Measurements from ENCODE around the gene PTPRD.
"Not testable (repeated sequence)": the region's sequence is repeated elsewhere in the genome, so short reads cannot be mapped to it uniquely, and the experiment has no call there.

PTPRD gene

GRCh38 chr9:8924562-8924961 lies 1688.2 kb downstream of the PTPRD start:
- H3K27me3 Mint-ChIP-seq: no peaks in the 10 kb centered on the region
- H3K27ac Mint-ChIP-seq: no peak overlapping the region
- DNase-seq (no peak), ATAC-seq (no peak)
- no peaks in the 10 kb centered on the region for H3K9me3 Mint-ChIP-seq
- no peaks in the 10 kb centered on the region for H3K36me3 Mint-ChIP-seq (ENCODE audit: low read depth)
- H3K4me3 Mint-ChIP-seq: no peak overlapping the region
- no peaks in the 10 kb centered on the region for H3K4me1 Mint-ChIP-seq

DNA sequence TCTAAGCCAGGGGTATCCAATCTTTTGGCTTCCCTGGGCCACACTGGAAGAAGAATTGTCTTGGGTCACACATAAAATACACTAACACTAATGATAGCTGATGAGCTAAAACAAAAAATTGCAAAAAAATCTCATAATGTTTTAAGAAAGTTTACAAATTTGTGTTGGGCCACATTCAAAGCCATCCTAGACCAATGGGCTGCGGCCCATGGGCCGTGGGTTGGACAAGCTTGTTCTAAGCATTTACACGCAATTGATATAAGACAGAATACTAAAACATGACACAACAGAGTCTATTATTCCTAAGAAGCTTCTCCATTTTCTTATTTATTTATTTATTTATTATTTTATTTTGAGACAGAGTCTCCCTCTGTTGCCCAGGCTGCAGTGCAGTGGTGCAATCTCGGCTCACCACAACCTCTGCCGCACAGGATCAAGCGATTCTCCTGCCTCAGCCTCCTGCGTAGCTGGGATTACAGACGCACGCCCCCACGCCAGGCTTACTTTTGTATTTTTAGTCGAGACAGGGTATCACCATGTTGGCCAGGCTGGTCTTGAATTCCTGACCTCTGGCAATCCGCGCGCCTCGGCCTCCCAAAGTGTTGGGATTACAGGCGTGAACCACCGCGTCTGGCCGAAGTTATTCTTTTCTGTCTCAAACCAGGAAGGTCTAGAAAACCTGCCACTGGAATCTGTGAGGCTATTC lies 1692.2 kb downstream of the PTPRD start:
- H3K9me3 Mint-ChIP-seq; ATAC-seq; H3K27ac Mint-ChIP-seq; H3K4me3 Mint-ChIP-seq; H3K36me3 Mint-ChIP-seq (ENCODE audit: low read depth); H3K4me1 Mint-ChIP-seq; DNase-seq; H3K27me3 Mint-ChIP-seq: not testable (repeated sequence)

- Mint-ChIP-seq H3K27ac (no peak overlapping the region), H3K4me3 (no peak overlapping the region), H3K27me3 (no peaks in the 10 kb centered on the region), H3K9me3 (no peaks in the 10 kb centered on the region), H3K36me3 (ENCODE audit: low read depth) (no peaks in the 10 kb centered on the region), H3K4me1 (no peaks in the 10 kb centered on the region)
- ATAC-seq: no peak
- no peak for DNase-seq
Measured at GRCh38 chr9:8917956-8918739, 1694.7 kb downstream of the PTPRD start.

GRCh38 chr9:8916771-8917170 lies 1696.0 kb downstream of the PTPRD start:
- no peak for DNase-seq
- no peak for ATAC-seq
- Mint-ChIP-seq H3K9me3 (no peaks in the 10 kb centered on the region), H3K27me3 (no peaks in the 10 kb centered on the region), H3K4me1 (no peaks in the 10 kb centered on the region), H3K27ac (no peak overlapping the region), H3K36me3 (ENCODE audit: low read depth) (no peaks in the 10 kb centered on the region), H3K4me3 (no peak overlapping the region)

DNA sequence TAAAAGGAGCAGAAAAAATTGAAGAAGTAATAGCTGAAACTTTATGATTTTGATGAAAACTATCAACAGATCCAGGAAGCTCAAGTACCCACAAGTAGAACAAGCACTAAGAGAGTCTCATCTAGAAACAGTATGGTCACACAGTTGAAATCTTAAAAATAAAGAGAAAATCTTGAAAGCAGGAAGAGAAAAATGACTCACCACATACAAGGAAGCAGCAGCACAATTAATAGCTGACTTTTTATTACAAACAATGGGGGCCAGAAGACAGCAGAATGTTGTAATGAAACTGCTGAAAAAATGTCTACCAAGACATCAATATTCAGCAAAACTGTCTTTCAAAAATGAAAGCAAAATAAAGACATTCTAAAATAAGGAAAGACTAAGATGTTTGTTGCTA lies 1704.9 kb downstream of the PTPRD start:
- Mint-ChIP-seq H3K36me3 (ENCODE audit: low read depth) (no peaks in the 10 kb centered on the region), H3K9me3 (peaks cover 18% of the 10 kb centered on the region), H3K27me3 (no peaks in the 10 kb centered on the region), H3K27ac (no peak overlapping the region), H3K4me3 (no peak overlapping the region), H3K4me1 (no peaks in the 10 kb centered on the region)
- DNase-seq (no peak), ATAC-seq (no peak)

DNA sequence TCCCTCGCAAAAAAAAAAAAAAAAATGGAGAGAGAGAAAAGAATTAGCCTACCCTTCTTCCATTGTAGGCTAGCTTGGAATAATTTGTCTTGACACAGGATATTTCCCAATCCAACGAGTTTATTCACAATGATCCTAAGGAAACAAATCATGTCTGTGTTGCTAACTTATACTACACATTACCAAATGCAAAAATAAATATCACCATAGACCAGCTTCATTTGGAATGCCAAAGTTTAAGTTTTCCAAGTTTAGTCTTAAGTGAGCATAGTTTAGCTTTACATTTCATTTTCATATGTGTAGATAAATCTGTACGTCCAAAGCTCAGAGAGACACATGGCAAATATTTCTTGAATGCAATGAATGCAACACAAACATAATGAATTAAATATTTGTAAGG lies 1707.1 kb downstream of the PTPRD start:
- ATAC-seq (no peak), DNase-seq (no peak)
- Mint-ChIP-seq H3K4me3 (no peak overlapping the region), H3K27ac (no peak overlapping the region), H3K27me3 (no peaks in the 10 kb centered on the region), H3K9me3 (peaks cover 18% of the 10 kb centered on the region), H3K36me3 (ENCODE audit: low read depth) (no peaks in the 10 kb centered on the region), H3K4me1 (no peaks in the 10 kb centered on the region)

DNA sequence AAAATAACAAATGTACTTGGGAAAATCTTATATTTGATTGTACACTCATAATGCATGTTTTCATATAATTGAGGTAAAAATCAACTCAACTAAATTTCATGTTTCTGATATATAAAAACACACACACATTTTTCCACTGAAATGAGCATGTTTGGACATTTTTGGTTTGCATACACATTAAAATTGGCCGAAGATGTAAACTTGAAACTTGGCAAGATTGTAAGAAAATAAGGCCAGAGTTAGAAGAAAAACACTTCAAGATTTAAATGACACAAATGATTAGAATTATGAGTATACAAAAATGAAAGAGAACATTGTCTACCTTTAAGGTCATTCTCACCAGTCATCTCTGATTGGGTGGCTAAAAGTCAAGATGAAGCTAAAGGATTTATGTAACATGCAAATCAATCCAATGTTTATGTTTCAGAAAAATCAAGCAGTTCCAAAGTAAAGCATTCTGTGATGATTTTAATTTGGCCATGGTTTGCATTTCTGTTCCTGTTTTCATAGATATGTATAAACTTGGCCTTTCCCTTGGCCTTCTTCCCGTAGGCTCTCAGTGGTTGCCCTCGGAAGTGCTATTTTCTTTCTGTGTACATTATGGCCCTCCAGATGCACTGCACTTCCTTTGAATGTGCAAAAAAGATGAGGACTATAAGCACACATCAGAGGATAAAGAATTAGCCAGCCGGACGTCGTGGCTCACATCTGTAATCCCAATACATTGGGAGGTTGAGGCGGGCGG lies 1707.9 kb downstream of the PTPRD start:
- Mint-ChIP-seq H3K36me3 (ENCODE audit: low read depth) (no peaks in the 10 kb centered on the region), H3K27me3 (no peaks in the 10 kb centered on the region), H3K27ac (no peak overlapping the region), H3K4me1 (no peaks in the 10 kb centered on the region), H3K9me3 (peaks cover 18% of the 10 kb centered on the region), H3K4me3 (no peak overlapping the region)
- DNase-seq (no peak), ATAC-seq (no peak)

DNA sequence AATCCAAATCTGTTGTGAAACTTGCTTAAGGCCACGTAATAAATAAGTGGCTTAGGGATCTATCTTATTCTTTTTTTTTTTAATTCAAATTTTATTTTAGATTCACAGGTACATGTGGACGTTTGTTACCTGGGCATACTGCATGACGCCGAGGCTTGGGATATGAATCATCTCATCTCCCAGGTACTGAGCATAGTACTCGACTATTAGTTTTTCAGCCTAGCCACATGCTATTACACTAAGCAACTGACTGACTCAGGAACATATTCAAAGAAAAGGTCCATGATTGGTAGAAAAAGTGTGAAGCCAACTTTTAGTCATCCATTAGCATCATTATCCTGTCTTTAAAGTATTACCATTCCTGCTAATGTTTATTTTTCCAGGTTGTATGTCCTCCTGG lies 1709.7 kb downstream of the PTPRD start:
- Mint-ChIP-seq H3K9me3 (peaks cover 17% of the 10 kb centered on the region), H3K36me3 (ENCODE audit: low read depth) (no peaks in the 10 kb centered on the region), H3K27me3 (no peaks in the 10 kb centered on the region), H3K27ac (no peak overlapping the region), H3K4me3 (no peak overlapping the region), H3K4me1 (no peaks in the 10 kb centered on the region)
- DNase-seq (no peak), ATAC-seq (no peak)

DNA sequence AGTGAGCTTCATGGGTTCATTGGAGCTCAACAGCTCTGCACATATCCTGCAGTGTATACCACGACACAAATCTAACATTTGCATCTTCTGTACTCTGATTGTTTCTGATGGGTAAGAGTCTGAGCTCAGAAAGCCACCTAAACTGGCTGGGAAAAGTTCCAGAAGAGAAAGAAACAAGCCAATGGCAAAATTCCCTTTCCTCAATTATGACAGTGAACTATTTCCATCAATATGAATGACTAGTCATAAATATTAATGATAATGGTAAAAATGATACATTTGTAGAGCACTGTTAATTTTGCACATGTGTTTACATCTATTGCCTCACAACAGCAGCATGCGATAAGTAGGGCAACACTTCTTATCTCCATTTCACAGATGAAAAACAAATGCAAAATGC lies 1711.7 kb downstream of the PTPRD start:
- ATAC-seq: no peak
- no peaks in the 10 kb centered on the region for H3K4me1 Mint-ChIP-seq
- peaks cover under 1% of the 10 kb centered on the region for H3K9me3 Mint-ChIP-seq

GRCh38 chr9:8899511-8899910 lies 1713.3 kb downstream of the PTPRD start:
- no peak for ATAC-seq
- H3K36me3 Mint-ChIP-seq (ENCODE audit: low read depth): no peaks in the 10 kb centered on the region
- no peak overlapping the region for H3K27ac Mint-ChIP-seq
- no peaks in the 10 kb centered on the region for H3K4me1 Mint-ChIP-seq
- DNase-seq: no peak
- no peak overlapping the region for H3K4me3 Mint-ChIP-seq
- H3K27me3 Mint-ChIP-seq: peaks cover 2% of the 10 kb centered on the region
- H3K9me3 Mint-ChIP-seq: no peaks in the 10 kb centered on the region

More for the DNA sequence above, 1711.7 kb downstream of the PTPRD start:
- DNase-seq: no peak
- H3K27me3 Mint-ChIP-seq: no peaks in the 10 kb centered on the region
- H3K36me3 Mint-ChIP-seq (ENCODE audit: low read depth): no peaks in the 10 kb centered on the region
- no peak overlapping the region for H3K4me3 Mint-ChIP-seq
- no peak overlapping the region for H3K27ac Mint-ChIP-seq

DNA sequence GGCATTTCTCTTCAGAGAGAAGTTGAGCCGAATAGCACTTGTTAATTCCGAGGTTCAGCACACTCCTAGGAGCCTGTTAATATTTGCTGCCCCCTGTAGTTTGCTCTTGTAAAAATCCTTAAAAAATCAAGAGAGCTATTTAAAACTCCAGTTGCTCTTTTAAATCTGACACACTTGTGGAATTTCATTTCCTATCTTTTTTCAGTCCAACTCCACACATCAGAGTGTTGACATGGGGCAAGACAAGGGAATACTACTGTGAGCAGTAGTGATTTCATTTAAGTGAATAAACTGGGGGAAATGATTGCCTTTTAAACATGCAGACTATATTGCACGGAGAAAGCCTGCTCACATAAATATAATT lies 1717.0 kb downstream of the PTPRD start:
- Mint-ChIP-seq H3K27ac (no peak overlapping the region), H3K4me3 (no peak overlapping the region), H3K36me3 (ENCODE audit: low read depth) (no peaks in the 10 kb centered on the region), H3K4me1 (no peaks in the 10 kb centered on the region), H3K27me3 (peaks cover 2% of the 10 kb centered on the region), H3K9me3 (no peaks in the 10 kb centered on the region)
- ATAC-seq (no peak), DNase-seq (no peak)

DNA sequence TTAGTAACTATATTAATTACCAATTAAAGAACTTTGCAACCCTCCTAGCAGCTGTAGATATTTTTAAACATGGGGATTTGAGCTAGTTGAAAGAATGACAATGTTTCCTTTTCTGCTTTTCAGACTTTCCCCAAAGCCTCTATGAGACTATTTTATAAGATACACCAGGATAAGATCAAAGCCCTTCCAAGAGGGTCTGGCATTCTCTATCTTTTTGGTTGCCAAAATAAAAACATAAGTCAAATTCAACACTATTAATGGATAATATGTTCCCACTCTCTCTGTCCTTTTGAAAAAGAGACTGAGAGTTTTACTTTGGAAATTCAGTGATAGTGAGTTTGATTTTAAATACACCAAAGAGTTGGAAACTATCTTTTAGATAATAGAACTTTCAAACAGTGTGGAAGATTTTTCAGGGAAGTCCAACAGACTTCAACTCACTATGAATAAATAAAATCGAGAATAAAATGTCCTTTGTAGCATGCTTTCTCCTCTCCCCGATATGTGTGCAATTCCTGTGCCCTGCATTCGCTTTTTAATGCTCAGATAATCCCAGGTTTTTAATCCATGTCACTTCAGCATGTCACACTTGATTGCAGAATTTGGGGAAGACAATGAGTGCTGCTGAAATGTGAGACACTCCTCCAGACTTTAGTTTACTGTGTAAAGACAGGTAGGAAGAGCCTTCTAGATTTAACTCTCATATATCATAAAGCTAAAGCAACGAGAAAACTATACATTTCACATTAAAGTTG lies 1717.5 kb downstream of the PTPRD start:
- Mint-ChIP-seq H3K27me3 (peaks cover 2% of the 10 kb centered on the region), H3K4me3 (no peak overlapping the region), H3K27ac (no peak overlapping the region), H3K9me3 (no peaks in the 10 kb centered on the region), H3K36me3 (ENCODE audit: low read depth) (no peaks in the 10 kb centered on the region), H3K4me1 (no peaks in the 10 kb centered on the region)
- ATAC-seq (no peak), DNase-seq (no peak)

- Mint-ChIP-seq H3K36me3 (ENCODE audit: low read depth) (no peaks in the 10 kb centered on the region), H3K27ac (no peak overlapping the region), H3K4me3 (no peak overlapping the region), H3K27me3 (peaks cover 2% of the 10 kb centered on the region), H3K9me3 (no peaks in the 10 kb centered on the region), H3K4me1 (no peaks in the 10 kb centered on the region)
- DNase-seq (no peak), ATAC-seq (no peak)
Measured at GRCh38 chr9:8890695-8891094, 1722.1 kb downstream of the PTPRD start.

- Mint-ChIP-seq H3K27ac (no peak overlapping the region), H3K4me1 (no peaks in the 10 kb centered on the region), H3K4me3 (no peak overlapping the region), H3K27me3 (no peaks in the 10 kb centered on the region), H3K36me3 (ENCODE audit: low read depth) (no peaks in the 10 kb centered on the region), H3K9me3 (no peaks in the 10 kb centered on the region)
- DNase-seq (no peak), ATAC-seq (no peak)
Measured at GRCh38 chr9:8889100-8889499, 1723.7 kb downstream of the PTPRD start.

Measured in activated naive CD8-positive, alpha-beta T cell treated with anti-CD3 and anti-CD28 coated beads, Interleukin-2, amount 50 U/mL, for 24 hours (primary cell).